Thyroid gland (tissue), 4 donors: Measurements from ENCODE around the gene SCARF2. TPM values are rescaled to one million over a fixed set of nuclear protein-coding genes. Genes with fewer than 3 reads are reported as not detected.

ENCODE experiments used
- DNase-seq, 2 donors: peaks; one replicate each; pipeline ENCODE4 v3.0.0-alpha.2; 2019
- H3K27ac ChIP-seq, 3 donors: fragments of 200-600 bp; sonication (generic); 1 replicate in 2 of 3; 2 replicates in 1 of 3; pipeline ENCODE4 v1.5.1; 2016 to 2019; ENCODE audit warnings: mild to moderate bottlenecking in 1 of 3, moderate library complexity in 1 of 3
- H3K27me3 ChIP-seq: fragments of 200-600 bp; sonication (generic); one replicate; pipeline ENCODE4 v1.5.1; 2019
- H3K36me3 ChIP-seq, 2 donors: fragments of 200-600 bp; sonication (generic); one replicate each; pipeline ENCODE4 v1.5.1; 2016 to 2019
- H3K4me1 ChIP-seq, 2 donors: fragments of 200-600 bp; sonication (generic); one replicate each; pipeline ENCODE4 v1.5.1; 2017 to 2019
- H3K4me3 ChIP-seq, 3 donors: fragments of 200-600 bp; sonication (generic); replicated peaks in 1 of 3; 1 replicate in 2 of 3; 2 replicates in 1 of 3; pipeline ENCODE4 v1.5.1; 2016; ENCODE audit warnings: mild to moderate bottlenecking in 1 of 3
- H3K9me3 ChIP-seq: fragments of 200-600 bp; sonication (generic); one replicate; pipeline ENCODE4 v1.5.1; 2017
- POLR2A ChIP-seq, 2 donors: fragments of 450-650 bp; IDR thresholded peaks; one replicate each; pipeline ENCODE4 v1.6.1; 2017; ENCODE audit warnings: antibody characterized with exemption in 2 of 2, mild to moderate bottlenecking in 2 of 2, moderate library complexity in 1 of 2
- WGBS, 2 donors: methylation state at CpG; one replicate each; pipeline ENCODE4 v1.1.5; 2017; 5-methylcytosine and 5-hydroxymethylcytosine counted together
- intact Hi-C: fragments of 100-400 bp; cut with DNase I; formaldehyde crosslinking; loops from one replicate; pipeline ENCODE4 v1.15.1; 2023
- total RNA-seq, 4 donors: library from RNA; depleted of rRNA; stranded (reverse); fragments of >200 nt; gene quantifications; one replicate each; pipeline ENCODE4 v1.2.3, GENCODE V29; 2016
- TF ChIP-seq, protein P1 (sequence below), 6 experiments: fragments of 200-600 bp in 3 of 6; fragments of 450-650 bp in 3 of 6; sonication (generic) in 3 of 6; IDR thresholded peaks; one replicate each; pipeline ENCODE4 v1.5.1; 2016 to 2019; ENCODE audit warnings: antibody characterized with exemption in 6 of 6, mild to moderate bottlenecking in 2 of 6, inconsistent platforms in 1 of 6, moderate library complexity in 1 of 6

SCARF2 gene
- total RNA-seq, 4 donors from 2014 or later: 14.4 to 23.1 (median 20.4) TPM

GRCh38 chr22:20464096-20464614 lies 26.5 kb upstream of the SCARF2 start:
- no peaks in the 10 kb centered on the region for H3K27me3 ChIP-seq
- H3K36me3 ChIP-seq: peaks cover 7 to 13% of the 10 kb centered on the region in 2 donors
- 83 to 91% methylated on average over 9 to 11 of the region's 11 CpGs for WGBS, 2 donors
- H3K27ac ChIP-seq: no peak overlapping the region
- DNase-seq: no peak
- intact Hi-C loops: no loop called here
- peaks cover 0 to 12% of the 10 kb centered on the region in 2 donors for H3K4me1 ChIP-seq
- TF ChIP-seq, protein P1, sequence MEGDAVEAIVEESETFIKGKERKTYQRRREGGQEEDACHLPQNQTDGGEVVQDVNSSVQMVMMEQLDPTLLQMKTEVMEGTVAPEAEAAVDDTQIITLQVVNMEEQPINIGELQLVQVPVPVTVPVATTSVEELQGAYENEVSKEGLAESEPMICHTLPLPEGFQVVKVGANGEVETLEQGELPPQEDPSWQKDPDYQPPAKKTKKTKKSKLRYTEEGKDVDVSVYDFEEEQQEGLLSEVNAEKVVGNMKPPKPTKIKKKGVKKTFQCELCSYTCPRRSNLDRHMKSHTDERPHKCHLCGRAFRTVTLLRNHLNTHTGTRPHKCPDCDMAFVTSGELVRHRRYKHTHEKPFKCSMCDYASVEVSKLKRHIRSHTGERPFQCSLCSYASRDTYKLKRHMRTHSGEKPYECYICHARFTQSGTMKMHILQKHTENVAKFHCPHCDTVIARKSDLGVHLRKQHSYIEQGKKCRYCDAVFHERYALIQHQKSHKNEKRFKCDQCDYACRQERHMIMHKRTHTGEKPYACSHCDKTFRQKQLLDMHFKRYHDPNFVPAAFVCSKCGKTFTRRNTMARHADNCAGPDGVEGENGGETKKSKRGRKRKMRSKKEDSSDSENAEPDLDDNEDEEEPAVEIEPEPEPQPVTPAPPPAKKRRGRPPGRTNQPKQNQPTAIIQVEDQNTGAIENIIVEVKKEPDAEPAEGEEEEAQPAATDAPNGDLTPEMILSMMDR (IDR thresholded peaks at IDR 0.05): no peak
- no peak for TF ChIP-seq POLR2A (IDR thresholded peaks at IDR 0.05)
- H3K9me3 ChIP-seq: no peaks in the 10 kb centered on the region
- H3K4me3 ChIP-seq: no peak overlapping the region

DNA sequence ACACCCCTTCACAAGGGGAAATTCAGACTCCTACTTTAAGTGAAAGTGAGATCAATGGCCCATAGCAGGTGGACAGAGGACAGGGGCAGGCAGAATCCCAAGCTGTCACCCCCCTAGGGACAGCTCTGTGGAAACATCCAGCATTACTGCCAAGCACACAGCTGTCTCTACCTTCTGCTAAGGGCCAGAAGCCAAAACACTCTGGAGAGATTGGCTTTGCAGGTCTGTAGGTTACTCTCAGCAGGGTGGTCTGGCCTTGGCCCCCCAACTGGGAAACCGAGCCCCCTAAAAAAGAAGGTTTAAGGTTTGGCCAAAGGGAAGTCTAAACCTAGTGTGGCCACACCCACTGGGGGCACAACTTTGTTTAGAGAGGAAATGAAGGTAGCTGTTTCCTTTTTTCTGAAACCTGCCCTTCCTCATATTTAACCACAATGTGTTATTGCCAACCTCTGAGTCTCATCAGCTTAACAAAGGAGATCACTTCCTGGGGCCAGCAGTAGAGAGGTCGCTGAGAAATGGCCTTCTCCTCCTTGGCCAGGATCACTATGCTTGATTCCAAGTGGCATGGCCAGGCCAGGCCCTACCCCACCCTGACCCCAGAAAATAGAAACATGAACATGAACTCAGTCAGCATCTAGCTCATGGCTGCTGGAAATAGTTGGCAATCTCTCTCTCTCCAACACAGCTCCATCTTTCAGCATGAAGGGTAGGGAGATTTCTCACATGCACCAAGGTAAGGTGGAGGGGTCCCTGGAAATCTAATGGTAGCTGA lies 25.9 kb upstream of the SCARF2 start:
- TF ChIP-seq, protein P1 (IDR thresholded peaks at IDR 0.05): no peak
- TF ChIP-seq POLR2A (IDR thresholded peaks at IDR 0.05): no peak
- H3K36me3 ChIP-seq: peaks cover 7 to 13% of the 10 kb centered on the region in 2 donors
- intact Hi-C loops: no loop called here
- DNase-seq: no peak
- no peaks in the 10 kb centered on the region for H3K9me3 ChIP-seq
- no peak overlapping the region for H3K27ac ChIP-seq
- H3K4me3 ChIP-seq: no peak overlapping the region
- H3K4me1 ChIP-seq: peaks cover 0 to 12% of the 10 kb centered on the region in 2 donors
- 47 to 49% methylated on average over 2 of the region's 2 CpGs for WGBS, 2 donors
- H3K27me3 ChIP-seq: no peaks in the 10 kb centered on the region

GRCh38 chr22:20459862-20460261 lies 22.2 kb upstream of the SCARF2 start:
- Histone ChIP-seq H3K4me3 (no peak overlapping the region), H3K36me3 (peaks cover 3 to 10% of the 10 kb centered on the region in 2 donors), H3K9me3 (no peaks in the 10 kb centered on the region), H3K4me1 (peaks cover 0 to 9% of the 10 kb centered on the region in 2 donors), H3K27me3 (no peaks in the 10 kb centered on the region), H3K27ac (no peak overlapping the region)
- DNase-seq: no peak
- TF ChIP-seq, protein P1 (IDR thresholded peaks at IDR 0.05): no peak
- no peak for TF ChIP-seq POLR2A (IDR thresholded peaks at IDR 0.05)
- WGBS, 2 donors: 95 to 96% methylated on average over 4 of the region's 4 CpGs
- intact Hi-C loops: no loop called here

GRCh38 chr22:20459152-20459542 lies 21.5 kb upstream of the SCARF2 start:
- peaks cover 3 to 5% of the 10 kb centered on the region in 2 donors for H3K36me3 ChIP-seq
- no peak for TF ChIP-seq POLR2A (IDR thresholded peaks at IDR 0.05)
- TF ChIP-seq, protein P1 (IDR thresholded peaks at IDR 0.05): no peak
- WGBS, 2 donors: 83 to 87% methylated on average over 3 of the region's 3 CpGs

DNA sequence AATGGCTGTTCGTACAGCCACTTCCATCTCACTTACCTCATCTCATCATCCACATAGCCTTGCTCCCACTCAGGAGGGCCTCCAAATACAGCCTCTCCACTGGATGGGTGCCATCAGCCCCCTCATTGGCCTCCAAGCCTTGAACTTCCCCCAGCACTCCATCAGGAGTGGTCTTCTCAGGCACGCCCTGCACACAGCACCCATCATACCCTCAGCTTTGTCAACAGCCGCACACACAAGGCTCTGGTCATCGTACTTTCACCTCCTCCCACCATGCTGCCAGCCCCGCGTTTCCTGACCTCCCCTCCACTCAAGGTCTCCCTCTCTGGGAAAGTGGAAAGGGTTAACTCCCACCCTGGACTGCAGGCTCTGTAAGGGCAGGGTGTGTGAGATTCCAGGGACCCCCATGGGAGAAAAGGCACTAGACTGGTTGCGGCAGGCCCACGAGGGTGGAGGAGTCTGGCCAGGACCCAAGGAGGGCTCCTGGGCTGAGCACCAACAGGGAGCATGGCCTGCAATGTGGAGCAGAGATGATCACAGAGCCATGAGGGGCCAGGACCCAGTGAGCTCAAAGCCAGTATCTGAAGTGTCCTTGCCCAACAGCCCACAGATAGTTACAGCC lies 21.0 kb upstream of the SCARF2 start:
- no peak for DNase-seq
- Histone ChIP-seq H3K9me3 (no peaks in the 10 kb centered on the region), H3K4me3 (no peak overlapping the region), H3K27ac (no peak overlapping the region), H3K4me1 (peaks cover 0 to 5% of the 10 kb centered on the region in 2 donors), H3K27me3 (no peaks in the 10 kb centered on the region), H3K36me3 (peaks cover 3 to 5% of the 10 kb centered on the region in 2 donors)
- no peak for TF ChIP-seq POLR2A (IDR thresholded peaks at IDR 0.05)
- TF ChIP-seq, protein P1 (IDR thresholded peaks at IDR 0.05): no peak
- WGBS, 2 donors: 70 to 82% methylated on average over 8 of the region's 8 CpGs
- intact Hi-C loops: no loop called here

More at GRCh38 chr22:20459152-20459542, 21.5 kb upstream of the SCARF2 start:
- H3K4me3 ChIP-seq: no peak overlapping the region
- H3K27me3 ChIP-seq: no peaks in the 10 kb centered on the region
- intact Hi-C loops: no loop called here
- H3K9me3 ChIP-seq: no peaks in the 10 kb centered on the region
- no peak for DNase-seq
- H3K27ac ChIP-seq: no peak overlapping the region
- peaks cover 0 to 9% of the 10 kb centered on the region in 2 donors for H3K4me1 ChIP-seq
